Suppressor macrophage treated with lipopolysaccharide for 1 hour (primary cell): Measurements from ENCODE around the gene LHFPL3.
"Not testable (repeated sequence)": the region's sequence is repeated elsewhere in the genome, so short reads cannot be mapped to it uniquely, and the experiment has no call there.

Experiments used
- DNase-seq, 3 donors: peaks; one replicate each; pipeline ENCODE4 v3.0.0-alpha.2; 2020 to 2022

LHFPL3 gene

DNA sequence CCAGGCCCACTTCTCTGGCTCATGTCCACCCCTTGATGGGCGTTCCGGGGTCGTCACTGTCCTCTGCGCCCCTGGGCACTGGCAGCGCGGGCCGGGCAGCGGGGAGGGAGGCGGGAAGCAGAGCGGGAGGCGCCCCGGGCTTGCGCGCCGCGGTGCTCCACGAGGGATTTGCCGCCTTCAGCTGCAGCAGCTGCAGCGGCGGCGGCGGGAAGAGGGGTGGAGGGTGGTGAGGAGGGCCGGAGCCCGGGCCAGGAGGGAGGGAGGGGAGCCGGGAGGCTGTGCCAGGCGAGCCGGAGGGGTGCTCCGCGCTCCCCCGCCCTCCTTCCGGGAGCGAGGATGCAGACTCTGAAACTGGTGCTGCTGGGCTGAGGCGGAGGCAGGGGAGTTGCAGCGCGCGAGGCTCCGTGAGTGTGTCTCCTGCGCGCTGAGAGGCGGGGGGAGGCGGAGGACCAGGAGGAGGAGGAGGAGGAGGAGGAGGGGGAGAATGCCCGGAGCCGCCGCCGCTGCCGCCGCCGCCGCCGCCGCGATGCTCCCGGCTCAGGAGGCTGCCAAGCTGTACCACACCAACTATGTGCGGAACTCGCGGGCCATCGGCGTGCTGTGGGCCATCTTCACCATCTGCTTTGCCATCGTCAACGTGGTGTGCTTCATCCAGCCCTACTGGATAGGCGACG, at the start of gene LHFPL3:
TSS of gene LHFPL3 (plus strand) at position 308 of the 674 bp plus-strand sequence.
- DNase-seq: no peak

DNA sequence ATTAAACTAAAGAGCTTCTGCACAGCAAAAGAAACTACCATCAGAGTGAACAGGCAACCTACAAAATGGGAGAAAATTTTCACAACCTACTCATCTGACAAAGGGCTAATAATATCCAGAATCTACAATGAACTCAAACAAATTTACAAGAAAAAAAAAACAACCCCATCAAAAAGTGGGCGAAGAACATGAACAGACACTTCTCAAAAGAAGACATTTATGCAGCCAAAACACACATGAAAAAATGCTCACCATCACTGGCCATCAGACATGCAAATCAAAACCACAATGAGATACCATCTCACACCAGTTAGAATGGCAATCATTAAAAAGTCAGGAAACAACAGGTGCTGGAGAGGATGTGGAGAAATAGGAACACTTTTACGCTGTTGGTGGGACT, 46.7 kb upstream of the LHFPL3 start:
- not testable (repeated sequence) for DNase-seq

DNA sequence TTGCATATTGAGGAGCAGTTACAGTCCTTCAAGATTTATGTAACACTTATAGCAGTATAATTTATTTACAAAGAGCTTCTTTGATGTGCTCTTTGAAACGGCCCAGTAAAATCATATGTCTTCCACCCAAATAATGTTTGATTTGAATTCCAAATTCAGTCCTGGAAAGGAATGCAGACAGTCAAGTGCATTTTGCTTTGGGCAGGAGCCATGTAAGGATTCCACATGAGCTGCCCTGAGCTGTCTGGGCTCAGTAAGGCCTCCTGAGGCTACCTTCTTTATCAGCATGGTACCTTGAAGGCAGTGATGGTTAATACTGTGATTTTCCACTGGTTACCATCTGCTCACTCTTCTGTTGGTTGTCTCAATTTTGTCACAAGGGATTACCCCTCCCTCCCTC, 41.6 kb upstream of the LHFPL3 start:
- DNase-seq: no peak

DNA sequence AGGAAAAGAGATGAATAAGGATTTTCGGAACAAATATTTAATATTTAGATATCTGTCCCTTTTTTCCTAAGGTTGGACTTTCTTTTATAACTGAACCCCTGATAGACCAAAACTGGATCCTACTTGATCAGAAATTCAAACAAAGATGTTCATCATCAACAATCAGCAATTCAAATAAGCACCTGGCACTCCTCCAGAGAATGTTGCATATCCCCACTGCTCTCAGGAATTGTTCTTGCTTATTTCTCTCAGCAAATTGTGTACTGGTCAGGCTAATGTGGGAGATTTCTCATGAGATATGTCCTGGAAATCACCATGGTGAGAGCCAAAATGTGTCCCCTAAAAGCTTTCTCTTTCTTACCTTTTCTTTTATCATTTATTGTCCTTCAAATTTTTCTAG, 40.3 kb upstream of the LHFPL3 start:
- DNase-seq: no peak

DNA sequence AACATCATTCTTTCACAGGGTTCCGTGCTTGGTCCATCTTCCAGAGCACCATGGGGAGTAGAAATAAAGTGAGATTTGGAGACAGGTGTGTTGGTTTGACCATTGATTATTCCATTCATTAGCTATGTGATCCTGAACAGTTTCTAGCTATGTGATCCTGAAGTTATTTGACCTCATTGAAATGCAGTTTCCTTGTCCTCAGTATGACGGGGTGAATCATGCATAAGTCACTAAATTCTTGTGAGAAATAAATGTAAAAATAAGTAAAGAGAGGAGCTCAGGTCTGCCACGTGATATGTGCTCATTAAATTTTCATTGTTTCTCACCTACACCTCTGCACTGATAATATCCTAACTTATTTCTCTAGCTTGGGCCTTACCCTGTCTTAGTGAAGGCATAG, 34.1 kb upstream of the LHFPL3 start:
- DNase-seq: no peak

DNA sequence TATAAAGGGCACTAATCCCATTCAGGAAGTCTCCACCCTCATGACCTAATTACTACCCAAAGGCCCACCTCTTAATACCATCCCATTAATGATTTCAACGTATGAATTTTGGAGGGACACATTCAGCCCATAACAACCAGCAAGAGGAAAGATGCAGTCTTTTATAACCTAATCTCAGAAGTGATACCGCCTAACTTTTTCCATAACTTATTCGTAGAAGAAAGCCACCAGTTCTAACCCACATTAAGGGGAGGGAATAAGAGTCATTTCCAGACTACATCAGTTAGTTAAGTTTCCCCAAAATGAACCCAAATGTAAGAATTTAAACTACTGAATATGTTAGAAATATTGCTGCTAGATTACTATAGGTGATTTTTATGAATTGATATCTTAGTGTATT, 32.1 kb upstream of the LHFPL3 start:
- DNase-seq: no peak

DNA sequence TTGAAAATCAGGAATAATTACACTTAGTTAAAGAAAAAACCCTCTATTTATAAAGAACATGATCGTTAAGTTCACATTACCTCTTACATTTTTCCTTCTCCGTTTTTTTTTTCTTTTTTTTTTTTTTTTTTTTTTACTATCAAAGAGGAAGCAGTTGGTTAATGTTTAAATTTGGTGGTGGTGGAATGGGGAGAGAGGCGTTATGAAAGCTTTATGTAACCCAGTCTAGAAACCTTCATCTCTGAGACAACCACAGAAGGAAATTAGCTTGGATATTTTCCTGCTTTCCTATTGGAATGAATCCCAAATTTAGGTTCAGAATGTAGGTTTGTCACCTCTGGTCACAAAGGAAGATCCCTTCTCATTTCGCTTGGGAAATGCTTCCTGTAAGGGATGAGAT, 31.5 kb upstream of the LHFPL3 start:
- no peak for DNase-seq

DNA sequence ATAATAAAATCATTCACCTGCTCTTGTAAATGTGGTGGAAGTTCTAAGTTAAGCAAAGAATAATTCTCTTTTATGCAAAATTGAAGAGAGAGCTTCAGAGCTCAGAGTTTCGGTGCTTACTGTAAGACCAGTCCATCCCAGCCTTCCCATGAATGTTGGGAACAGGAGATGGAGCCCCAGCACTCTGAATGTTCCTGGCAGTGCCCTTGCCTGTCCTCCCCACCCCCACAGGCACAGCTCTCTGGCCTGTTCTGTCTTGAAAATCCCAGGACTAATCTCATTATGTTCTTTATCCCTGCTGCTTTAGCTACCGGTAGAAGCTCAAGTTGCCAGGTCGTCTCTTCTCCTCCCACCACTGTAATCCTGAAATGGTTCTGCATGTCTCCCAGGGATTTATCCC, 29.1 kb upstream of the LHFPL3 start:
- no peak for DNase-seq

DNA sequence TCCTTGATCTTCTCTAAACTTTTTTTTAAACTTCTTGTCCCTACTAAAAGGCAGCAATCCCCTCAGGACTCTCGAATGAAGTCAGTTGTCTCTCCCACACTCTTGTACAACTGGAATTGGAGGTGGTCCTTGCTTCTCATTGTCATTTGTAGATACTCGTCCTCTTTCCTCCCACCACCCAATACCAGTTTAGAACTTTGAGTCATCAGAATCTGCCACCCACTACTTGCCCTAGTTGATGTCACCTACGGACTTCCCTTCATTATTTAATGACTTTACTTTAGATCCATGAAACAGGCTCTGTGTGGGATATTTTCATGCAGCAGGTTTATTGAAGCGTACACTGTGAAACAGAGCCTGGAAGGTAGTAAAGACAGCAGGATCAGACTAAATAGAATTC, 28.6 kb upstream of the LHFPL3 start:
- DNase-seq: no peak

DNA sequence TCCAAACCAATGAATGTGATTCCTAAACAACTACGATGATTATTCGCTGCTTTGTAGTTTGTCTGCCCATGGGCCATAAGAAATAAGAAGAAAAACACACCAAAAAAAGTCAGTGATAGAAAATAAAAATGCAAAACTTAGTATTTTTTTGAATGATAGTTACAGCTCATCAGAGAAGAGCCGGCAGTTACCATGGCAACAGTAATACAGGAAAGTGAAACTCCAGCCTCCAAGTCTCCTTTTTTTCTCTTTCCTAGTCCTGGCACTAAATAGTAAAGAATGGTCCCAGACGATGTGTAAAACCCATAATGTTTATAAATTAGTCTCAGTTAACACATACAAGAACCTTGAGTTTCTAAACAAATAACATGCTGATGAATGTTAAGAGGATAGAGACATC, 21.6 kb upstream of the LHFPL3 start:
- no peak for DNase-seq

DNA sequence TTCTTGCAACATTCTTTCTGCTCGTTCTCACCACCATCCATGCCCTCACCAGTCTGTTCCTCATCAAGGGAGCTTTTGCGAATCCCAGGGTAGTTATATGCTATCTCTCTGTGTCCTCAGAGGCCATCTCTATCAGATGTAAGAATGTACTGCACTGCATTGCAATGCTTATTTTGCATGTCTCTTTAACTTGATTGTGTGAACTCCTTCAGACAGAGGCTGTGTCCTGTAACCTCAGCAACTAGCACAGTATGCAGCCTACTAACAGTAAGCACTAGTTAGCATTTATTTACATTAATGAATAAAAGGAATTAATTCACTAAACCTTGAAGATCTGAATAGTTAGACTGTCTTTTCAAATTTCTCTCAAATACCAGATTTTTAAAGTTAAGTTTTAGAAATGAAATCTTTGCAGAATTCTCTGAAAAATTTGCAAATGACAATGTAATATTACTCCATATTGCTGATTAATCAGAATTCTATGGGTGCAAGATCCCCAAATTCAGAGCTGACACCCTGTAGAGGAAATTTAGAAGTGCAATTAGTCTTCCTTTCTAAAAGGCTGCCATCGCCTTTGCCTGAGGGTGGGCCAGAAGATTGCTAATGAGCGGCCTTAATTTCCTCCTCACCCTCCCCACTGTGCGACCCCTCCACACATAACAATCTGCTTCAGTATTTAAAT, 10.3 kb upstream of the LHFPL3 start:
- no peak for DNase-seq

DNA sequence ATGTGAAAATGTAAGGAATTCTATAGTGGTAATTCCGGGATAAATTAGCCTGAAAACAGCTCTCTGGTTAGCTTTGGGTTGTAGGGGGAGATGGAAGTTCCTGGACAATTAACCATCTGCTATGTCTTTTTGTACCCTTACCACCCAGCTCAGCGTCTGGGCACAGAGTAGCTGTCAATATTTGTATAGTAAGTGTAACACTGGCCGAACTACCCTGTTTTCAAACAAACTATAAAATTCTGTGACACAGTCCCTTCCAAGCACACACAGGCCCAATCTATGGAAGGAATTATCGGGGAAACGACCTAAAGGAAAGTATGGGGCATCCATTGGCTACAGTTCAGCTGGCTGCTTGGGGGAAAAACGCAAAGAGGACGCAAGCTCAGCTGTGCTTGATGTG, 869 bp upstream of the LHFPL3 start:
- no peak for DNase-seq

DNA sequence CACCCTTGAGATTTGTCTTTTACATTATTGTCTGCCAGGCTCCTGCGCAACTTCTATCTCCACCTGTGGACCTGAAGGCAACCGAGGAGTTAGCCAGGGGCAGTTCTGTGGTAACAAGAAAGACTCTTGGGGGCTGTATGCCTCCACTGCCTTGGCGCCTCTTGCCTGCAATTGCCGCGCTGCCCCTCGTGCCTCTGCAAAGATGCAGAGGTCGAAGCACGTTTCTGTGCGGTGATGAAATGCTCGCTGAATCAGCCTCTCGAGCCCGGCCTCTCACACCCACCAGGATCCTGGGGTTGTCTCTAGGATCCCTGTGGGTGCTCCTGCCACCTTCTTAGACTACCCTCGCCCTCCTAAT, 486 bp upstream of the LHFPL3 start:
- no peak for DNase-seq

DNA sequence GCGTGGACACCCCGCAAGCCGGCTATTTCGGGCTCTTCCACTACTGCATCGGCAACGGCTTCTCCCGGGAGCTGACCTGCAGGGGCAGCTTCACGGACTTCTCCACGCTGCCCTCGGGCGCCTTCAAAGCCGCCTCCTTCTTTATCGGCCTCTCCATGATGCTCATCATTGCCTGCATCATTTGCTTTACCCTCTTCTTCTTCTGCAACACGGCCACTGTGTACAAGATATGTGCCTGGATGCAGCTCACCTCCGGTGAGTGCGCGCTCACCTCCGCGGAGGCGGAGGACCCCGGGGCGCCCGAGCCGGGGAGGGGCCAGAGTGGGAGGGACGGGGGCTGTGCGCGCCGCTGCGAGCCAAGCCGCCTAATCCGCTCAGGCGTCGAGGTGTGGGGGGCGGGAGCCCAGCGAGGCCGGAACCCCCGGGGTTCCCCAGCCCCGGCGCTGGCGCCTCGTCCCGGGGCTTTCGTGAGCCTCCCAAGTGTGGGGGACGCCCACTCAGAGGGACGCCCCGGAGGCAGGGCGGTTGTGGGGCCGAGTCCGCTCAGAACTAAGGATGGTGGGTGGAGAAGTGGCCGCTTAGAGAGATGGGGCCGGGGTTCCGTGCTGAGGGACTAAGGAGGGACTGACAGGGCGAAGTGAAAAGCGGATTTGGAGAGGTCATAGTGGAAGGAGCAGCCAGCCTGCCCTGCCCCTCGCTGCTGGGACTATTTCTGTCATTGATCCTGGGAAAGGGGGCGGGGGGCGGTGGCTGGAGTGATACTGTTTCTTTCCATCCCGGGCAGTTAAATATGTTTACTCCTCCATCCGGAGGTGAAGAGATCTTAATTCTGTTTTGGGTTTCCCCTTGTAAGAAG, 795 bp downstream of the LHFPL3 start:
- DNase-seq: no peak

DNA sequence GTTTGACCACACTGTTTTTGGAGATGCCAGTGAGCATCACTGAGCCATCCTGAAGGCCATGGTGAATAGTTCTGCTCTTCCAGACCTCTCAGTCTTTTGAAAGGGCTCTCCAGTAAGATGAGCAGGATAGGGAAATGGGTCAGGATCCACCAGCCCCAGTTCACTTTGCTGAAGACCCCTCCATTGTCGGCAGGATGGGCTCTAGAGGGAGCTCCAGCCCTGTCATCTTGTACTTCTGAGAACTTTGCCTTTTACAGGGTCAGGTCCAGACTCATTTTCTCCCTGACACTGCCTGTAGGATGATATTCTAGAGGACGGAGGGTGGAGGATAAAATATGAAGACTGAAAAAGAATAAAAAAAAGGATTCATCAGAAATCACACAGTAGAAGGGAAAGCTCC, 13.1 kb downstream of the LHFPL3 start:
- DNase-seq: no peak

DNA sequence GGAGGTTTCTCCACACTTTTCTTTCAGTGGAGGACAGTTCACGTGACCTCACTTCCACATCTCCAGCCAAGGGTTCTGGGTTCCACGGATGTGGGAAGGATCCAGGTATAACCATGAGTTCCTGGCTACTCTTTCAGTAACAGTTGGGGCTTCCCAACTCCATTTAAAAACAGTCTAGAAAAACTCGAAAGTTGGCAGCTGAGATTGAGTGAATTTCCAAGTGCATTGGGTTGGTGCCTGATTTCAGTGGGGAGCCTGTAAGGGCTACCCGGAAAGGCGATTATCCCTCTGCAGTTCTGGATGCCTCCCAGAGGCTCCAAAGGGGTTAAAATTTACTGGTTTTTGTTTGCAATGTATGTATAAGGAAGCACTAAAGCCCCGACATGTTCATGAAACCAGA, 24.3 kb downstream of the LHFPL3 start:
- DNase-seq: no peak

DNA sequence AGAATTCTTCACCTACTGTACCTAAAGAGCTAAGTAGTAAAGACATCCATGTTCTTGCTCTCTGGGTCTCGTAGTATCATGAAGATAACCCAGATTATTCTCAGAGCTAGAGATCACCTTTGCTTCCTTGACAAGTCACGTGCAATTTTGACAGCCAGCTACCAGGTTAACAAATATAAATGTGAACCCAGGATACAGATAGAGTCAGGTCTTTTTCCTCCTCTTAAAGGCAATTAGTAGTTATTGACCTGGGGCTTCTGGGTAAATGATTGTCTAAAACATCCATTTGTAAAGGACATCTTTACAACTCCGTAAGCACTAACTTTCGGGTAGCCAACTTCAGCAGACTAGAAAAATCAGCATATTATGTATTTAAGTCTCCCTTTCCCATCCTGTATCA, 28.8 kb downstream of the LHFPL3 start:
- DNase-seq: no peak

DNA sequence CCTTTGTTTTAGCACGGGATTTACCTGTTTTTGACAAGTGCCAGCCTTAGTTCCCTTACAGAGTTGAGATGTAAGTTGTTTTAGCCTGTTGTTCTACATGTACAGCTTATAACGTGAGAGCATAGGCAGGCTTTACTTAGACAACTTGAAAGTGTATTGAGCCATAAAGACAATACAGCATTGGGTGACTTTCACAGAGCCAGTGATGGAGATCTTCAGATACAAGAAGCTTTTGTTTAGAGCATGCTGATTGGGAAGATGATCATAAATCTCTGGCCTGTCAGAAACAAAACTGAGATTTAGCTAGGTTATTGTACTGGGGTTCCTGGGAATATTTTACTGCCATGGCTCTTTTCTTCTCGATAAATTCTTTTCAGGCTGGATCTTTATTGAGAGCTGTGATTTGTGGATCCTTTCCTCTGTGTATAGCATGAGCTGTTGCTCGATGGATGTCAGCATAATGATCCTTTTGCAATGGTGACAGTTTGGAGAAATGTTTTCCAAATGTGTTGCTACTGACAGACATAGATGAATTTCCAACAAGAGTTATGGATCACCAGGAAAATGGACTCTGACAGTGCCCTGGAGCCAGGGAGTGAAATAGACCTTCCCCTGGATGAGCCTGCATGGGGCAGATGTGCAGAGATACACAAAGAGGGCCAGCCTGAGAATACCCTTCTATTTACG, 30.2 kb downstream of the LHFPL3 start:
- DNase-seq: no peak

DNA sequence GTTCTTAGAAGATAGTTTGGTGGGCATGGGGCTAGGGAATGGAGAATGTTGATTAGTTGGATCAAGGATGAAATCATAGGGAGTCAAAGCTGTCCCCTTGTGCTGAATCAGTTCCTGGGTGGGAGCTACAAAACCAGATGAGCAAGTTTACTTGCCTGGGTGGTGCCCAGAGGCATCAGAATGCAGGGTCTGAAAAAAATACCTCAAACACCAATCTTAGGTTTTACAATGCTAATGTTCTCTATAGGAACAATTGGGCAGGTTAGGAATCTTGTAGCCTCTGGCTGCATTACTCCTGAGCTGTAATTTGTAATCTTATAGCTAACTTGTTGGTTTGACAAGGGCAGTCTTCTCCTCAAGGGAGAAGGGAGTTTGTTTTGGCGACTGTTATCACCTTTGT, 34.4 kb downstream of the LHFPL3 start:
- no peak for DNase-seq

DNA sequence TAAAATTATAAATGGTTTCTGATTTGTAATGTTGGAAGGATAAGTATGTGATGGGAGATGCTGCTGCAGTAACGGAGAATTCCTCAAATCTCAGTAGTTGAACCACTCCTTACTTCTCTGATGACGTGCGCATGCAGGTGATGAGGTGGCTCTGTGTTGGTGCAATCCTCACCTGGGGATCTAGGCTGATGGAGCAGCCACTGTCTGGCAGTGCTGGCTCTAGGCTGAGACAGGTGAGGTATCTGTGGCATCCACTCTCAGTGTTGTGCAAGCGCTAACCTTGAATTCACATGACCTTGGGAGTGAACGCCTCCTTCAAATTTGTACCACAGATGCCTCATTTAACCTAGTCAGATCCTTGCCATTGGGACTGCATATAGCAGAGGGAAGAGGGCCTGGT, 35.0 kb downstream of the LHFPL3 start:
- DNase-seq: no peak

DNA sequence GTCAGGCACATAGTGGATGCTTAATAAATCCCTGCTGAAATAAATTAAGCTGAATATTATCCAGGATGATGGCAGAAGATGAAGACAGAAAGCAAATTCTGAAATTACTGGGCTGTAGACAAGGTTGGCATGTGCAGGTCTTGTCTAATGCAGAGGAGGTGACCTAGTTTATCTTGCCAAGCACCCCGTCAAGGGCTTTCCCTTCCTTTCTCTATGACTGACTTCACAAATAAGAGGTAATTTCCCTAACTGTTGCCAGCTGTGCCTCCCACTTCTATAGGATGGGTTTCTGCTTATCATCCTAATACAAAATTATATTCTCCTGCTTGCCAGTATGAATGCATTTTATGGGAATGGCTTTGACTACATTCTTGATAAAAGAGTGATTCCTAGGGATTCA, 38.0 kb downstream of the LHFPL3 start:
- DNase-seq: no peak

DNA sequence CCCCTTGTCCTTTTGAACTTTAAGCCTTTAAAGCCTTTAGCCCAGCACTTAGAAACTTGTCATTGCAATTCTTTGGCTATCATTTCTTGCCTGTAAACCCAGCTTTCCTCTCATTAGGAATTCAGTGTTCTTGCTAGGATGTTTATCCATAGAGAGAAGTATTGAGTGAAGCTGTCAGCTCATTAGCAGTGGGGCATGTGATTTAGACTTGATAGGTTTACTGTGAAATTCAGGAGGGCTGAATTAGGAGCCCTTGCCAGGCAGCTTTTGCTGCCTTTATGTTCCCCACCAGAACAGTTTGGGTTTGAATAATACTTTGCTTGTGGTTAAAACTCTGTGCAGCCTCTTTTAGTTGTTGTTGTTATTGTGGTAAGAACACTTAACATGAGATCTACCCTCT, 39.5 kb downstream of the LHFPL3 start:
- DNase-seq: no peak

DNA sequence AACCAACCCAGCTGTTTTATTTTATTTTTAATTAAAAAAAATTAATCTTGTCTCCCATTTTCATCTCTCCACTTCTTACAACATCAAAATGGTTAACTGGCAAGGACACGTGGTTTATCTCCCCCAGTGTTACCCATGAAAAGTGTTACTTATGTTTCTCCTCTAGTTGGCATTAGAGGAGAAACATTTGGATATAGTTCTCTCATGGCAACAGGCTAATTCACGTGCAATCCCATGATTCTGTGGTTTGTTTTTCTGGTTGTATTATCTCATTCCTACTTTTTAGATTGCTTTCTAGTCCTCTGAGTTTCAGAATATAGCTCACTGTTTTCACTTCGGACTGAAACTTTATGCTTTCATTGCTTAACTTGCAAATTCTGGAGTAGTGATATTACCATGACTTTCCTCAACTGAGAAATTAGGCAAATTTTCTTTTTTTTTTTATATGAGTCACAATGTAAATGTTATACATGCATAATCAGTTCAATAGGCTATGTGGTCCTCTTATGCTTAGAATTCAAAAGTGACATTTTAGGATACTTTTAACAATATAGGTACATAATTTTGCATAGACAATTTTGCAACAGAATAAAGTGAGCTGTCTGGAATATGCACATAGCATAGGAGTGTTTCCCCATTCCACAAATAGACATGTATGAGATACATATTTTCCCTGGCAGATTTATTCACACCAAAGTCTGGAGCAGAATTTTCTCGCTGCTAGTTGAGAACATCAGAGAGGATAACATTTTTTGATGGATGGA, 43.0 kb downstream of the LHFPL3 start:
- DNase-seq: no peak
